ENCODE data around the gene BCAP31. TPM values are rescaled to one million over a fixed set of nuclear protein-coding genes. Genes with fewer than 3 reads are reported as not detected.

BCAP31 gene
- total RNA-seq, 1 experiment from 2014 or later, result 138 TPM

DNA sequence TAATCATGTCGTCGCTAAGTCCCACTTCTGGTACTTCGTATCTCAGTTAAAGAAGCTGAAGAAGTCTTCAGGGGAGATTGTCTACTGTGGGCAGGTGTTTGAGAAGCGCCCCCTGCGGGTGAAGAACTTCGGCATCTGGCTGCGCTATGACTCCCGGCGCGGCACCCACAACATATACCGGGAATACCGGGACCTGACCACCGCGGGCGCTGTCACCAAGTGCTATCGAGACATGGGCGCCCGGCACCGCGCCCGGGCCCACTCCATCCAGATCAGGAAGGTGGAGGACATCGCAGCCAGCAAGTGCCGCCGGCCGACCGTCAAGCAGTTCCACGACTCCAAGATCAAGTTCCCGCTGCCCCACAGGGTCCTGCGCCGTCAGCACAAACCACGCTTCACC, 61.9 kb downstream of the BCAP31 start:
- no peak overlapping the region for H3K27ac Mint-ChIP-seq
- Histone ChIP-seq H4K91ac (ENCODE audit: insufficient read length, low read depth, low read length) (no peak overlapping the region), H3K79me2 (ENCODE audit: insufficient read depth, low read length) (no peaks in the 10 kb centered on the region), H3K4me2 (ENCODE audit: insufficient read depth, insufficient read length, low read length) (no peak overlapping the region), H3K9me3 (ENCODE audit: control insufficient read depth, low read depth, low read length) (peaks cover 8% of the 10 kb centered on the region), H2AK5ac (ENCODE audit: insufficient read length, low read length) (no peak overlapping the region), H3K9ac (ENCODE audit: extremely low read depth, insufficient read length, low read length) (no peak overlapping the region), H3K23me2 (ENCODE audit: insufficient read length, low read depth, low read length, poor library complexity, severe bottlenecking) (no peaks in the 10 kb centered on the region), H4K20me1 (ENCODE audit: control insufficient read depth, insufficient read depth, insufficient read length) (no peaks in the 10 kb centered on the region), H4K5ac (ENCODE audit: insufficient read length, low read depth, low read length) (no peak overlapping the region), H2BK120ac (ENCODE audit: low read depth, low read length, poor library complexity, severe bottlenecking) (no peak overlapping the region), H3K27ac (ENCODE audit: insufficient read length, low read depth, low read length) (no peak overlapping the region), H4K8ac (replicated peaks; ENCODE audit: insufficient read length, low read depth, low read length) (no peak overlapping the region), H3T11ph (ENCODE audit: low read length) (no peak overlapping the region), H3K79me1 (ENCODE audit: insufficient read depth, low read depth, low read length, poor library complexity, severe bottlenecking) (no peaks in the 10 kb centered on the region), H2BK12ac (ENCODE audit: insufficient read length, low read depth, low read length) (no peak overlapping the region), H3K23ac (ENCODE audit: insufficient read length, low read depth, low read length) (no peak overlapping the region), H2AFZ (ENCODE audit: low read length) (no peak overlapping the region), H2BK20ac (ENCODE audit: low read depth, low read length, poor library complexity, severe bottlenecking) (no peak overlapping the region), H3K27me3 (ENCODE audit: insufficient read depth, low read length) (no peaks in the 10 kb centered on the region), H3K4me1 (ENCODE audit: insufficient read depth, low read length) (no peaks in the 10 kb centered on the region), H3K14ac (ENCODE audit: insufficient read depth, low read length) (no peak overlapping the region), H2BK15ac (ENCODE audit: low read depth, low read length) (no peak overlapping the region), H2BK5ac (ENCODE audit: insufficient read length, low read length) (no peak overlapping the region), H3K4ac (ENCODE audit: low read depth, low read length) (no peak overlapping the region), H3K56ac (ENCODE audit: insufficient read length, low read depth, low read length) (no peak overlapping the region), H3K18ac (ENCODE audit: insufficient read length, low read depth, low read length) (no peak overlapping the region)
- H3K27me3 Mint-ChIP-seq (ENCODE audit: low read depth), result peaks cover 58% of the 10 kb centered on the region
- TF ChIP-seq, protein P1, sequence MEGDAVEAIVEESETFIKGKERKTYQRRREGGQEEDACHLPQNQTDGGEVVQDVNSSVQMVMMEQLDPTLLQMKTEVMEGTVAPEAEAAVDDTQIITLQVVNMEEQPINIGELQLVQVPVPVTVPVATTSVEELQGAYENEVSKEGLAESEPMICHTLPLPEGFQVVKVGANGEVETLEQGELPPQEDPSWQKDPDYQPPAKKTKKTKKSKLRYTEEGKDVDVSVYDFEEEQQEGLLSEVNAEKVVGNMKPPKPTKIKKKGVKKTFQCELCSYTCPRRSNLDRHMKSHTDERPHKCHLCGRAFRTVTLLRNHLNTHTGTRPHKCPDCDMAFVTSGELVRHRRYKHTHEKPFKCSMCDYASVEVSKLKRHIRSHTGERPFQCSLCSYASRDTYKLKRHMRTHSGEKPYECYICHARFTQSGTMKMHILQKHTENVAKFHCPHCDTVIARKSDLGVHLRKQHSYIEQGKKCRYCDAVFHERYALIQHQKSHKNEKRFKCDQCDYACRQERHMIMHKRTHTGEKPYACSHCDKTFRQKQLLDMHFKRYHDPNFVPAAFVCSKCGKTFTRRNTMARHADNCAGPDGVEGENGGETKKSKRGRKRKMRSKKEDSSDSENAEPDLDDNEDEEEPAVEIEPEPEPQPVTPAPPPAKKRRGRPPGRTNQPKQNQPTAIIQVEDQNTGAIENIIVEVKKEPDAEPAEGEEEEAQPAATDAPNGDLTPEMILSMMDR (conservative IDR thresholded peaks at IDR 0.05), result peak; percentile 72
- peak; percentile 80 for DNase-seq
- WGBS (ENCODE audit: extremely low coverage, insufficient read length, low lambda C conversion rate), result no CpG with 5 or more reads among the region's 31 CpGs
- peak overlapping the region; percentile 31 to 44; a peak in 3 of 5 replicates for H3K4me3 Mint-ChIP-seq
- no peaks in the 10 kb centered on the region for H3K4me1 Mint-ChIP-seq
- H3K9me3 Mint-ChIP-seq, result peaks cover 71 to 74% of the 10 kb centered on the region in 2 experiments
- peaks cover 0 to 3% (median 0%) of the 10 kb centered on the region in 3 experiments; a peak in 4 of 7 replicates for H3K36me3 Mint-ChIP-seq (ENCODE audit: insufficient read depth in 1 of 3, low read depth in 3 of 3)
